ES-I3 (cell line): ENCODE results near the gene SPG11.
"Not testable (repeated sequence)": the region's sequence is repeated elsewhere in the genome, so short reads cannot be mapped to it uniquely, and the experiment has no call there.

Experiments used
- H3K36me3 ChIP-seq: 2 replicates; pipeline ENCODE4 v1.6.1; 2013; ENCODE audit warnings: mild to moderate bottlenecking, low read length, control low read depth, moderate library complexity; ENCODE audit not compliant: insufficient read depth
- H3K4me1 ChIP-seq: 2 replicates; pipeline ENCODE4 v1.6.1; 2013; ENCODE audit warnings: mild to moderate bottlenecking, control low read depth, low read length; ENCODE audit not compliant: insufficient read depth
- H3K9ac ChIP-seq: 2 replicates; pipeline ENCODE4 v1.6.1; 2013; ENCODE audit warnings: low read depth, mild to moderate bottlenecking, low read length, moderate library complexity
- H3K9me3 ChIP-seq: 2 replicates; pipeline ENCODE4 v1.6.1; 2013; ENCODE audit warnings: mild to moderate bottlenecking, low read length, moderate library complexity; ENCODE audit not compliant: control insufficient read depth, insufficient read depth

SPG11 gene

DNA sequence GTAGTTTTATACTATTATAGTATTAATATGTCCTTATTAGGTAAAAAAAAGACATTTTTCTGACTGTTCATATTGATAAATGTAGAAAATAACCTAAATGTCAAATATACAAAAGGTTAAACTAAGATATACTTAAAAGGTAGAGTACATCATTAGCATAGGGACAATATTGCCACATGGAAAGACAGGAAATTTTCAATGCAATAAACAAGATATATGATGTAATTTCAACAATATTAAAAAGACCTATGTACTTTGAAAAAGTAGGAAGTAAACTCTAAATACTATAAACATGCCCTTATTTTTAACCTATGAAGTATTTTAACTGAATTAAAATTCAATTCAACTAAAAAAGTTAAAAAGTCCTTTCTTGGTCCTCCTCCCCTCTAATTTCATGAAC, 1.9 kb downstream of the SPG11 start:
- no peak overlapping the region for H3K9ac ChIP-seq
- peaks cover 15% of the 10 kb centered on the region; the same call in 1 of the 2 replicates for H3K36me3 ChIP-seq
- no peaks in the 10 kb centered on the region for H3K9me3 ChIP-seq
- H3K4me1 ChIP-seq: no peaks in the 10 kb centered on the region

GRCh38 chr15:44659056-44659455, 4.4 kb downstream of the SPG11 start:
- no peaks in the 10 kb centered on the region for H3K4me1 ChIP-seq
- peaks cover 27% of the 10 kb centered on the region for H3K36me3 ChIP-seq
- H3K9me3 ChIP-seq: no peaks in the 10 kb centered on the region
- H3K9ac ChIP-seq: no peak overlapping the region

GRCh38 chr15:44657378-44657777, 6.1 kb downstream of the SPG11 start:
- Histone ChIP-seq H3K4me1 (no peaks in the 10 kb centered on the region), H3K36me3 (peaks cover 27% of the 10 kb centered on the region), H3K9me3 (no peaks in the 10 kb centered on the region), H3K9ac (no peak overlapping the region)

DNA sequence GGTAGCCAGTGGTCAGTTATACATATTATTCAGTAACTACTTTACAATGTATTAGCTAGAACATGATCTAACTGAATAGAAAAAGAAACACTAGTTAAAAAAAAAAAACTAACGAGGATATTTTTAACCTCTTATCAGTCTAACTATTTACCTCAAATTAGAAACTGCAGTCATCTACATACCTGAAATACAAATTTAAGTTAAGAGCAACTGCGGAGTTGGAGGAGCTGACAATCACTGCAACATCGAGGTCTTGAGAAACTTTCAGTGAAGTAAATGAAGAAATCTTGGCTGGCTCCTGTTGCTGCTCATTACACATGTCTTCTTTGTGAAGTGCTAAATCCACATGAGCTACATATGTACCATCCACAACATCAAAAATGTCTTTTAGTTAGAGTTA, 6.5 kb downstream of the SPG11 start:
- H3K9ac ChIP-seq: no peak overlapping the region
- H3K36me3 ChIP-seq: peaks cover 27% of the 10 kb centered on the region
- H3K4me1 ChIP-seq: no peaks in the 10 kb centered on the region
- no peaks in the 10 kb centered on the region for H3K9me3 ChIP-seq

GRCh38 chr15:44656298-44656697, 7.2 kb downstream of the SPG11 start:
- Histone ChIP-seq H3K9me3 (no peaks in the 10 kb centered on the region), H3K4me1 (no peaks in the 10 kb centered on the region), H3K9ac (no peak overlapping the region), H3K36me3 (peaks cover 29% of the 10 kb centered on the region)

GRCh38 chr15:44654858-44655257, 8.6 kb downstream of the SPG11 start:
- Histone ChIP-seq H3K4me1 (no peaks in the 10 kb centered on the region), H3K9ac (no peak overlapping the region), H3K36me3 (peaks cover 33% of the 10 kb centered on the region)

DNA sequence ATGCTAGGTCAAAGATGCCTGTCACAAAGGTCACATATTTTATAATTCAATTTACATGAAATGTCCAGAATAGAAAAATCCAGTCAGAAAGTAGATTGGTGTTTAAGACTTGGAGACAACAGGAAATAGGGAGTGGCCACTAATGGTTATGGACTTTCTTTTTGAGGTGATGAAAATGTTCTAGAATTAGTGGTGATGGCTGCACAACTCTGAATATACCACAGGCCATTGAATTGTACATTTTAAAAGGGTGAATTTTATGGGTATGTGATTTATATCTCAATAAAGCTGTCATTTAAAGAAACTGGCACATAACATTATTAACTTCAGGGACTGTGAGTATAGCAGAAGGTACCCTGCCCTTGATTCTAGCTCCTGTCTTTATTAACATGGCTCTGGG, 15.8 kb downstream of the SPG11 start:
- Histone ChIP-seq H3K9ac (no peak overlapping the region), H3K9me3 (no peaks in the 10 kb centered on the region), H3K36me3 (peaks cover 6% of the 10 kb centered on the region), H3K4me1 (no peaks in the 10 kb centered on the region)

More at GRCh38 chr15:44654858-44655257, 8.6 kb downstream of the SPG11 start:
- no peaks in the 10 kb centered on the region for H3K9me3 ChIP-seq

GRCh38 chr15:44647036-44647435, 16.4 kb downstream of the SPG11 start:
- Histone ChIP-seq H3K9me3 (no peaks in the 10 kb centered on the region), H3K4me1 (no peaks in the 10 kb centered on the region), H3K36me3 (peaks cover 6% of the 10 kb centered on the region), H3K9ac (no peak overlapping the region)

DNA sequence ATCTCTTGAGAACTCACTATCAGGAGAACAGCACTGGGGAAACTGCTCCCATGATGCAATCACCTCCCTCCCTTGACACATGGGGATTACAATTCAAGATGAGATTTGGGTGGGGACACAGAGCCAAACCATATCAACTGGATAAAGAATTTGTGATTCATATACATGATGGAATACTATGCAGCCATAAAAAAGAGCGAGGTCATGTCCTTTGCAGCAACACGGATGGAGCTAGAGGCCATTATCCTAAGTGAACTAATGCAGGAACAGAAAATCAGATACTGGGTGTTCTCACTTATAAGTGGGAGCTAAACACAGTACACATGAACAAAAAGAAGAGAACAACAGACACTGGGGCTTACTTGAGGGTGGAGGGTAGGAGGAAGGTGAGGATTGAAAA, 17.0 kb downstream of the SPG11 start:
- Histone ChIP-seq H3K4me1 (no peaks in the 10 kb centered on the region), H3K9ac (no peak overlapping the region), H3K9me3 (no peaks in the 10 kb centered on the region), H3K36me3 (peaks cover 6% of the 10 kb centered on the region)

DNA sequence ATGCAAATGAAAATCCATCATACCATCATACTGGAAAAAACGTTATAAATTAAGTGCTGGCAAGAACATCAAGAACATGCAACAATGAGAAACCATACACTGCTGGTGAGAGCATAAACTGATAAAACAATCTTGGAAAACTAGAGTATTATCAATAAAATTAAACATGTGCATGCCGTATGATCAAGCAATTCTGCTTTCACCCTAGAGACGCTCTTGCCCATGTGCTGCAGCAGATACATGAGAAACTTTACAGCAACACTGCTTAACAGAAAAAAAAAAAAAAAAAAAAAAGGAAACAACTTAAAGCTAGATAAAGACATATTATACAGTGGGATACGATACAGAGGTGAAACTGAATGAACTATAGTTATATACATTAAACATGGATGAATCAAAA, 21.8 kb downstream of the SPG11 start:
- no peaks in the 10 kb centered on the region for H3K4me1 ChIP-seq
- H3K36me3 ChIP-seq: no peaks in the 10 kb centered on the region; the same call in 1 of the 2 replicates
- no peaks in the 10 kb centered on the region; the same call in 1 of the 2 replicates for H3K9me3 ChIP-seq
- H3K9ac ChIP-seq: no peak overlapping the region

GRCh38 chr15:44636976-44637375, 26.5 kb downstream of the SPG11 start:
- Histone ChIP-seq H3K4me1 (no peaks in the 10 kb centered on the region), H3K9ac (no peak overlapping the region), H3K36me3 (no peaks in the 10 kb centered on the region), H3K9me3 (no peaks in the 10 kb centered on the region; the same call in 1 of the 2 replicates)

DNA sequence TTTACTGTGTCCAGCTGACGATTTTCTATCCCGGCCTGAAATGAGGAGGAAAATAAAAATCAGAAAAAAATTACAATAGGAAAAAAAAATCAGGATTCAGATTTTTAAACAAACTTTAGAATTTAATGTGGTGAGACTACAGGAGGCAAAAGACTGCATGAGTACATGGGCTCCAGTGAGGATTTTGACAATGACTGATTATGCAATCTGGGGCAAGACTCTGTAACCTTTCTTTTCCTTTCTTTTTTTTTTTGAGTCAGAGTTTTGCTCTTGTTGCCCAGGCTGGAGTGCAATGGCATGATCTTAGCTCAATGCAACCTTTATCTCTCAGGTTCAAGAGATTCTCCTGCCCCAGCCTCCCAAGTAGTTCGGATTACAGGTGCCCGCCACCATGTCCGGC, 29.9 kb downstream of the SPG11 start:
- Histone ChIP-seq H3K9me3 (no peaks in the 10 kb centered on the region; the same call in 1 of the 2 replicates), H3K4me1 (no peaks in the 10 kb centered on the region), H3K9ac (no peak overlapping the region), H3K36me3 (peaks cover 6% of the 10 kb centered on the region; the same call in 1 of the 2 replicates)

GRCh38 chr15:44625286-44625685, 38.2 kb downstream of the SPG11 start:
- not testable (repeated sequence) for H3K36me3 ChIP-seq, H3K9me3 ChIP-seq, H3K4me1 ChIP-seq, H3K9ac ChIP-seq

DNA sequence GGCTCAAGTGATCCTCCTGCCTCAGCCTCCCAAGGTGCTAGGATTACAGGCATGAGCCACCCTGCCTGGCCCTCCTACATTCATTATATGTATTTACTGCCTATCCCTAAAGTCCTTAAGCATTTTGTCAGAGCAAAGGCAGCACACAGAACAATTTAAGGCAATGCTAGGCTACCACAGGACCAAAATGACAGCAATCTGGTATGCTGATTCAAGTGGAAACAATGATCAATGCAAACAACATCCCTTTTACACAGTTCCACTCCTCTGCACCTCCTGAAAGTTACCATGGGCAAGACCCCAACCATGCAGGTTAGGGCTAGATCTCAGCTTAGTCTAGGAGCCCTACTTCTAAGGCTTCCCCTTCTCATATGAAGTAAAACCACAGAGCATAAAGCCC, 40.3 kb downstream of the SPG11 start:
- Histone ChIP-seq H3K9me3 (no peaks in the 10 kb centered on the region), H3K9ac (no peak overlapping the region), H3K4me1 (no peaks in the 10 kb centered on the region), H3K36me3 (no peaks in the 10 kb centered on the region; the same call in none of the 2 replicates)

GRCh38 chr15:44620081-44620480, 43.4 kb downstream of the SPG11 start:
- Histone ChIP-seq H3K9ac (no peak overlapping the region), H3K9me3 (no peaks in the 10 kb centered on the region), H3K36me3 (no peaks in the 10 kb centered on the region; the same call in 1 of the 2 replicates), H3K4me1 (no peaks in the 10 kb centered on the region)

- Histone ChIP-seq H3K9ac (no peak overlapping the region), H3K36me3 (peaks cover 4% of the 10 kb centered on the region; the same call in 1 of the 2 replicates), H3K4me1 (no peaks in the 10 kb centered on the region), H3K9me3 (no peaks in the 10 kb centered on the region)
Observed at GRCh38 chr15:44616974-44617373, 46.5 kb downstream of the SPG11 start.
